D341Med (cell line): ENCODE data around the gene C12orf42.
"Not testable (repeated sequence)": the region's sequence is repeated elsewhere in the genome, so short reads cannot be mapped to it uniquely, and the experiment has no call there.

ENCODE experiments used
- DNase-seq: peaks from one replicate; pipeline ENCODE4 v3.0.0; 2012; ENCODE audit warnings: low spot score

C12orf42 gene

DNA sequence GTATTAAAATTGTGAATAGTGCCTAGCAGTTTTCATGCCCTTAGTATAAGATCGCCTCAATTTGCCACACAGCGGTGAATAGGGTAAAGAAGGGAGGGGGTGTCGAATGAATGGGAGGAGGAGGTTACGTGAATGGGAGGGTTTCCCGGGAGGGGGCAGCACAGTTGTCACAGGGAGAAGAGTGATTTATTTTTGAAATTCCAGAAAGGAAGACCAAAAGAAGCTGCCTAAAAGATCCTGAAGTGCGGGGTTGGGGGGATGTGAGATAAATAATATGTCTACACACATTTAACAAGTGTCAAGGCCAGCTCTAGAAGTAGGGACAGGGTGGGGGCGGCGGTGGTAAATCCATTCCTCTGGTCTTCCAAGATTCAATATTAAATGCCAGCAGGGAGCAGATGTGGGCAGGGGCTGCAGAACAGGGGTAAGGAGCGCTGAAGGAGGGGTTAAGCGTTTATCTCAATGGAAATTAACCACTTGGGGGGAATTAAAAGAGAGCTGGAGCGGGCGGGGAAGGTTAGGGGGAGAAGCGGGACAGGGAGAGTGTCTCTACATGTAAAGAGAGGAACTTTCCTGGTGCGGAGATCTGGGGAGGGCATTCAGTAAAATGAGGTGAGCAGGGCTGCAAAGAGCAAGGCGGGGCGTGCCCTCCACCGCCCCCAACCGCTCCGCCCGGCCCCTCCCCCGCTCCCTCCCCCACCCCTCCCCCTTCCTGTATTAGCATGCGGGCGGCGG lies 867 bp downstream of the C12orf42 start:
- no peak for DNase-seq

DNA sequence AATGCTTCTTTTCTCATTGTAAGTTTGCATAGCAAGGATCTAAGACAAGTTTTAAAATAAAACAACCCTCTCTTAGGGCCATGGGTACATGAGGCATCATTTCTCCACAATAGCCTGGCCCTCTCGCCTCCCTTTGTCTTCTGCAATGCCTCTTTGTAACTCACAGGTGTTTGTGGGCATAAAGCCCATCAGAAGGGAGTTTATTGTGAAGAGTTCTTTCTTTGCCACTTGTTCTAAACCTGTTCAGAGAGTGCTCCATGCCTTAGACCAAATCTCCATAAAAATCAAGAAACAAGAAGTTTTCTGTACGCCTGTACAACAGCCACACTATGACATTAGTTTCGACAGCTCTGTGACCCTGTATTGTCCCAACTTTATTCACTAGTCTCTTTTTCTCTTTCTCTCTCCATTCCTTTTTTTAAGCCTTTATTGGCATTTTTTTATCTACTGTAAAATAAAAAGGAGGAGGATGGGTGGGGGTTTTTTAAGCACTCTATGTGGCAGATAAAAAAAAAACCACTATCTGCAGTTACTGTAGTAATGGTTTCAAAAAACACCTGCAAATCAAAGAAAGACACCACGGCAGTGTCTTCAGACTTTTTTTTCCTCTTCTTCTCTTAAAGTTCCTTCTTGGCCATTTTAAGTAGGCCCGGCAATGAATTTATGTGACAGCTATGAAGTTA lies 1.6 kb downstream of the C12orf42 start:
- DNase-seq: no peak

DNA sequence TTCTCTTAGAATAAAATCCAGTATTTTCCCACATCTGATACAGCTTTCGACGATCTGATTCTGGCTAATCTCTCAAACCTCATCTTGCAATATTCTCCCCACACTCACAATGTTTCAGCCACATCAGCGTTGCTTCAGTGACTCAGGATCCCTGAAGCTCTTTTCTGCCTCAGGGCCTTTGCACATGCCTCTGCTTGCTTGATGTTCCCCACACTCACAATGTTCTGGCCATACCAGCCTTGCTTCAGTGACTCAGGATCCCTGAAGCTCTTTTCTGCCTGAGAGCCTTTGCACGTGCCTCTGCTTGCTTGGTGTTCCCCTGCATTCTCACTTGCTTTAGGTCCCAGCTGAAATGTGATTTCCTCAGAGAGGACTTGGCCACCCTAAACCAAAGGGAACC lies 2.6 kb downstream of the C12orf42 start:
- no peak for DNase-seq

DNA sequence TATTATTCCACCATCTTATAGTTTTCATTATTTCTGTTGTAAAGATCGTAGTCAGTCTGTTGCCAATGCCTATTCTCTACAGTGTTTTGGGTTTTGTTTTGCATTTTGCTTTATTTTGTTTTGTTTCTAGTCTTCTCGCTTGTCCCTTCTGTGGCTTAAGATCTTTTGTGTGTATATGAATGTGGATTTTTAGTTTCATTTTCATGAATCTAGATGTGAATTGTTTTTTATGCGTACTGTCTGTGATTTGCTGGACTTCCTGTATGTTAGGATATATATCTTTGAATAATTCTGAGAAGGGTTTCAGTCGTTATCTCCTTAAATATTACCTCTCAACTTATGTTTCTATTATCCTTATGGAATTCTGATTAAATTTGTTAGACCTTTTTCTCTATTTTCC lies 13.4 kb downstream of the C12orf42 start:
- DNase-seq: no peak

DNA sequence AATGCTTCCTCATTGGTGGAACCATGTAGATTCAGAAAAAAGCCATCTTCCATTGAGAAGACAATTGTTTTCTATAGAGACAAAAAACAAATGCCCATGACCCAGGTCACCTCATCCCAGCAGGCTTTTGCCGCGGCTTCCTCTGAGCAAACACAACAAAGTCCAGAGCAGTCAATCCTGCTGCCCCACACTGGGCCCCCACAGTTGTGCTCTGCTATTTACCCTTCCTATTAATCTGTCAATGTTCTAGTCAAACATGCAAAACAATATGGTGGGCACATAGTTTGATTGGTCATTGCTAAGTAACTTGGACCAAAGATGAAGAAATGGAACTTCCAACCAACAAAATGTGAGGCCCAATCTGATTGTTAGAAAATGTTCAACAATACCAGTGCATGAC lies 20.7 kb downstream of the C12orf42 start:
- DNase-seq: no peak

DNA sequence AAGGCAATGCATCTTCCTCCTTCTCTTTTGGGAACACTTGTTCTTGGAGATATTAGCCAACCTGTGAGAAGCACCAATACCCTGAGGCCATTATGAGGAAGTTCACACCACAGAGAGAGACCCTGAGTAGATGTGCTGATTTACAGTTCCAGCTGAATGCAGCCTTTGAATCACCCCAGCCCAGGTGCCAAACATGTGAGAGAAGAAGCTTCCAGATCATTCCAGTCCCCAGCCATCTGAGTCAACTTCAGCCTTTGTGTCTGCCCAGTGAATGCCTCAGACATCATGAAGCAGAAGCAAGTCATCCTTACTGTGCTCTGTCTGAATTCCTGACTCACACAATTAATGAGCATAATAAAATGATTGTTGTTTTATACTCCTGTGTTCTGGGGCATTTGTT lies 25.1 kb downstream of the C12orf42 start:
- no peak for DNase-seq

DNA sequence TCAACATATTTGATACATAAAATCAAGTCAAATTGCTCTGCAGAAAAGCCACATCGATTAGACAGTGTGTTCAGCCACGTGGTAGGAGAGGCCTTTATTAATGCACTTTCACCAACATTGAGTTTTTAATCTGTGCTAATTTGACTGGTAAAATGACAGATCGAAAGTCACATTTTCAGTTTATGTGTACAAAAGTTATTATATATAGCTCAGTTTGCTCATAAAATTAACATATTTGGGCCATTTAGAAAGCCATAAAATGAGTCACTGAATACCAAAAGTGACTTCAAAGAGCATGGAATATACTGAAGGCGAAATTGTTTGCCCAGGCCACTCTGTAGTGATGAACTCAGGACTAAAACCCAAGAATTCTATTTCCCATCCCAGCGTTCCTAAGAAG lies 26.0 kb downstream of the C12orf42 start:
- no peak for DNase-seq

DNA sequence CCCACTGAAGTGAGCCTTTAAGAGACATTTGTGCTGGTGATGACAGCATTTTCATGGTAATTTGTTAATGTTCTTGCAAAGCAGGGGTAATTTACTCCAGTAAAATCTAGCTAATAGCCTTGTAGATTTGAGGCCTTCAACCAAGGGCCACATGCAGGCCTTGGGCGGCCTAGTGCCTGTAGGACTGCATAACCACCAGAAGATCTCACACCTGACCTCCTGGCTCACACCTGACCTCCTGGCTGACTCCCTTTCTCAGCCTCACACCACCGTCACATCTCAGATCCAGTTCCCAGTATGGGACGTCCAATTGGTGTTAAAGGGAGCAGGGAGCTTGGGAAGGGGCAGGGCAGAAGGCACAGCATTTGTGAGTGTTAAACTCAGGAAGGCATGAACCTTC lies 26.9 kb downstream of the C12orf42 start:
- DNase-seq: no peak

DNA sequence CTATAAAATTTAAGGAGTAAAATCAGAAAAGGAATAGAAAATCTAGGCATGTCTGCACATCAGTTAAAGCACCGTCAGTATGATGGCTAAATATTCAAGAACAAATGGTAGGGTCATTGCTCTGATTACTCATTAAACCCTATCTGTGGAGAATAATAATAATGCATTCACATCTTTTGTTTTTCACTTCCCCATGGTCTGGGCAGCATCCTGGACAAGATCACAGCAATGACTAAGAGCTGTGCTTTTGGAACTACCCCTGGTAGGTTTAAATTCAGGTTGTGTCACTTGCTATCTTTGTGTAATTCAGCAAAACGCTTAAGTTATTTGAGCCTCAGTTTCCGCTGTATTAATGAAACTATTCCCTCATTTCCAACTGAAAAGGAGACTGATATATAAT lies 33.1 kb downstream of the C12orf42 start:
- DNase-seq: no peak

DNA sequence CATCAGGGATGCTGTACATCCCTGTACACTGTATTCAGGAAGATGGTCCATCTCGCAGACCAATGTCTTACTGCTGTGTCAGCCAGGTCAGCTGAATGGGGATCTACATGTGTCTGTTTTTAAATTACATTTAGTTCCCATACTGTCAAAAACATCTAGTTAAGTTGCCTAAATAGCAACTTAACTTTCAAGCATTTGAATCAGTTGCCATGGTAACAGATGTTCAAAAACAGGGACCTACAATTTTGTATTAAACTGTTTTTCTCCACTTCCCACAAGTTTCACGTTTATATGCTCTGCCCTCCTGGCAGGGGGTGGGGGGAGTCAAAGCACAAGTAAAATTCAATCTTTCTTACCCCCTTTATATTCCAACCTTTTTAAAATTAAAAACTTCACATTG lies 38.3 kb downstream of the C12orf42 start:
- DNase-seq: no peak

DNA sequence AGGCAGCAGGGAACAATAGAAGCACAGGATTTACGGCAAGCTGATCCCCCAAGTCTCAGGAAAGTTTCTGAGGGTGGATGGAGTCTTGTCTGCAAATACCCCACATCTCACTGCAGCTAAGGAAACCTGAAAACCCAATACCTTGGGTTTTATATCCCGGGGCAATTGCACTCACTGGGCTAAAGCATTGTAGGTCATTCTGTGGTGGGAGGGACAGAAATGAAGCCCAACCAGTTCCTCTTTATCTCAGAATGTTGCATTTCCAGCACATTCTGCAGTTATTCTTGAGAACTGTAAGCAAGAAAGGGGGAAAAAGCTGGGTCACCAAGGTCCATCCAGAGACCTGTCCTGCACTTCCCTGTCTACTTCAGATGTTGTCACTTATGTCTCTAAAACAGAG lies 39.8 kb downstream of the C12orf42 start:
- DNase-seq: no peak

DNA sequence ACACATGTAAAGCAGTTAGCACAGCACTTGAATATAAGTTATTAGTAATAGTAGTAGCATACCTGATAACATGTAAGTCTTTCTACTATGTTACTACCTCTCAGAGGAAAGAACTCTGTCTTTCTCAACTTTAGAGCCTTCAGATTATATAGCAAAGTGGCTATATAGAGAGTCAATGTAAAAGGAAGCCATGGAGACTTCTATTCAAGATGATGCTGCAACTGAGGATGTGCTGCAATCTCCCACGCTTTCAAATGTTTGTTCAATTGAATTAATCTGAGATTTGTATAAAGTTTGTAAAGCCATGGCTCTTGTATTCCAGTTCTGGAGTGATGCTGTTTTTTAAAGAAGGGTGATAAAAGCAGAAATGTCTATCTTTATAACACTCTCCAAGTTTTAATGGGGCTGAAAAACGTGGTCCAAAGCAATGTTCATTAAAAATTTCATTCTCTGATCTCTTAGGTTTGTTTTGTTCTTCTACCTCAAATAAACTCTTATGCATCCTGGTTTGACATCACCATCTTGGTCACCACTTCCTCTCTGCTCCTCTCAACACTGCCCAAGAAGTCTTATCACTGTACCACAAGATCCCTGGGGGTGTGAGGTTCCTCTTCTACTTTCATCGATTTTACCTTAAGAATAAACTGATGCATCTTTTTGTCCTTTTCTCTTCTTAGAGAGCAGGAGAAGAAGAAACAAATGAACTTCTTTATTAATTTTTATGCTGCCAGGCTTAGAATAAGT lies 40.6 kb downstream of the C12orf42 start:
- no peak for DNase-seq

DNA sequence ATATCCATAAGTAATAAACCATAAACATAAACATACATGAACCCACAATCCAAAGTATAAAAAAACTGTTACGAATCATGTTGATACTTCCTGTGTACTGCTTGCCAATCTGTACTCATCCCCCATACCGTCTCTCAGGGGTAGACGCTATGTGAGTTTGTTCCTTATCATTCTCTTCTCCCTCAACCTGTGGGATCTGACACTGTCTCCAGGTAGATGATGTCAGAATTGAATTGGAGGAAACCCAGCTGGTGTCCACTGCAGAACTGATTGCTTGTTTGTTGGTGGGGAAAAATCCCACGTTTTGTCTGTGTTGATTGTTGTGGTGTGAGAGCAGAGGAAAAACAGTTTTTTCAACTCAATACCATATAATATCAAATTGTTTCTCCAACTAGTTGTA lies 50.8 kb downstream of the C12orf42 start:
- DNase-seq: no peak

DNA sequence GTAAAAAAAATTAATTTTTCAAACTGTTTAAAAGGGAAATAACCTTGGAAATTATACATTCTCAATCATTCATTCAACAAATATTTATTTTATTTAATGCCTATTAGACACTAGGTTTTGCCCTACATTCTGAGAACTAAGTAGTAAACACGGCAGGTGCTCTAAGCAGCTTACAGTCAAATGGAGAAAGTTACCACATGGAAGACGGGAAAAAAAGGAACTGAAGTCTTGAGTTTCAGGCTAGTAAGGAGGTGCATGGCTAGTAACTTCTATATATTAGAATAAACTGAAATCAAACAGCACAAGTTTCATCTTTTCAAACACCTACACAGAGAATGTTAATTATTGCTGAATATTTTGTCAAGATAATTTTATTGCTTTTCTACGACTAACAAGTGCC lies 52.9 kb downstream of the C12orf42 start:
- no peak for DNase-seq

DNA sequence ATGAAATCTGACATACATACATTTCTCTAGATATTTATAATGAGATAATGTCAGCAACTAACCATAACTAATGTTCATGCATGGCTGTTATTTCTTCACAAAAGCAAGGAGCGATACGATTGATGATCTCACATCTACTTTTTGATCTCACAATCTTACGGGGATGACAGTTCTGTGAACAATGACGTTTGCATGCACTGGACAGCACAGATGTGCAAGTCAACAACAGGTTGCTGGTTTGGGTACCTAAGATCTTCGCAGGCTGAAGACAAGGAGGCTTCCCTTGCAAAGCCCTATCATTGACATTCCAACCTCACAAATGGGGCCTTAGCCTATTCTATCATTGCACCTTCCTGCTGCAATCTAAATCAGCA lies 53.6 kb downstream of the C12orf42 start:
- DNase-seq: no peak

DNA sequence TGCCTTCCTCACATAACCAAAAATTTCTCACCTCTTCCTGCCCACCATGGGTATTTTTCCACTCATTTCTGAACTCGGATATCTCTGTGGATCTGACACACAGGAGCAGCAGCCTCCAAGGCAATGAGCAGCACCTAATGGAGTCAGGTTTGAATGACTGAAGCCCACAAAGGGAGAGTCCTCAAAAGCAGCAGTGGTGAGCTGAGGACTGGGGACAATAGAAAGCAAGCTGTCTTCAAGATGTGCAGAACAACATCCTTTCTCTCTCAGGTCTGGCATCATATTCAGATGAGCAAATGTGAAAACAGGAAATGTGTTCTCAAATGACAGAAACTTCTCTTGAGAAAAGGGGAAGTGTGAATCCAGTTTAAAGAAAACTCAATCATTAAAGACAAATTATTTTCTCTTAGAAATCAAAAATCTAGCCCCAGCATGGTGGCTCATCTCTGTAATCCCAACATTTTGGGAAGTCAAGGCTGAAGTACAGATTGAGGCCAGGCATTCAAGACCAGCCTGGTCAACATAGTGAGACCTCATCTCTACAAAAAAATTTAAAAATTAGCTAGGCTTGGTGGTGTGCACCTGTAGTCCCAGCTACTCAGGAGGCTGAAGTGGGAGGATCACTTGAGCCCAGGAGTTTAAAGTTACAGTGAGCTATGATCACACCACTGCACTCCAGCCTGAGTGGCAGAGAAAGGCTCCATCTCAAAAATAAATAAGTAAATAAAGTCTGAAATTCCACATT lies 54.2 kb downstream of the C12orf42 start:
- DNase-seq: no peak

DNA sequence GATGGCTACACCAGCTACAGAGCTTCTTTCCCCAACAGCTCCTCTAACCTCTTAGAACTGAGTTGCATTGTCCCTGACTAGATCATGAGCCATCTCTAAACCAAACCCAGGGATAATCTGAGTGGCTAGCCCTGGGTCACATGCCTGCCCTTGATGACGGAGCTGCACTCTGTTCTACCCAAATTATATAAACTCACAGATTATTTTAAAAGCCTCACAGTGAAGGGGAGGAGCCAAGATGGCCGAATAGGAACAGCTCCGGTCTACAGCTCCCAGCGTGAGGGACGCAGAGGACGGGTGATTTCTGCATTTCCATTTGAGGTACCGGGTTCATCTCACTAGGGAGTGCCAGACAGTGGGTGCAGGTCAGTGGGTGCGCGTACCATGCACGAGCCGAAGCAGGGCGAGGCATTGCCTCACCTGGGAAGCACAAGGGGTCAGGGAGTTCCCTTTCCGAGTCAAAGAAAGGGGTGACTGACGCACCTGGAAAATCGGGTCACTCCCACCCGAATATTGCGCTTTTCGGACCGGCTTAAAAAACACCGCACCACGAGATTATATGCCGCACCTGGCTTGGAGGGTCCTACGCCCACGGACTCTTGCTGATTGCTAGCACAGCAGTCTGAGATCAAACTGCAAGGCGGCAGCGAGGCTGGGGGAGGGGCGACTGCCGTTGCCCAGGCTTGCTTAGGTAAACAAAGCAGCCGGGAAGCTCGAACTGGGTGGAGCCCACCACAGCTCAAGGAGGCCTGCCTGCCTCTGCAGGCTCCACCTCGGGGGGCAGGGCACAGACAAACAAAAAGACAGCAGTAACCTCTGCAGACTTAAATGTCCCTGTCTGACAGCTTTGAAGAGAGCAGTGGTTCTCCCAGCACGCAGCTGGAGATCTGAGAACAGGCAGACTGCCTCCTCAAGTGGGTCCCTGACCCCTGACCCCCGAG lies 61.3 kb downstream of the C12orf42 start:
- DNase-seq: not testable (repeated sequence)

DNA sequence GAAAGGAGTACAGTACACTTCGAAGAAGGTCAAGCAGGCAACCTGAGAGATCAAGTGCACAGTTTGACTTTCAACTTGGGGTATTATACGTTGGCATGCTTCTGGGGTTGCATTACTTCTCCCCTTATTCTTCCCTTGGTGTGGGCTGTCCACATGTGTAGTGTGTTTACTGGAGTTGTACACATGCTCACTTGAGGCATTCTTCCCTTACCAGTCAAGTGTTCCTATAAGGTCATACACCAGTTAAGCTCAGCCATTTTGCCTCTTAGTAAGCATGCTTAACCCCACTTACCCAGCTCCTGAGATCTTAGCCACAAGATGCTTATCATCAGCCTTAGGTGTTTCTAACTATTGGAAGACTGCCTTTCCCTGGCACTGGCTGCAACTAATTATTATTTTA lies 63.8 kb downstream of the C12orf42 start:
- DNase-seq: no peak

DNA sequence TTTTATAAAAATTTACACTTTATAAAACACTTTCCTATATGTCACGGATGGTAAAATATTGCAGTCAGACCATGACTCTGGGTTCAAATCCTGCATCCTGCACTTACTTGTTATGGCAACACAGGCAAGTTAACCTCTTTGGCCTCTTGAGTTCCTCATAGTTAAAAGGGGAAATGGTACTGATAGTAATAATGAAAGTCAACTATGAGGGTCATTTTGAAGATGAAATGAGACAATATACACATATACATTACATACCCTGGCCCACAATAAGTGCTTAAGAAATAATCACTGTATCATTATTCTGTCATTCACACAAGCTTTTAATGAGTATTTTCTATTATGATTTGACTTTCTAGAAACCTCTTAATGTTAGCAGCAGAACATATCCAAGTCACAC lies 64.4 kb downstream of the C12orf42 start:
- no peak for DNase-seq

DNA sequence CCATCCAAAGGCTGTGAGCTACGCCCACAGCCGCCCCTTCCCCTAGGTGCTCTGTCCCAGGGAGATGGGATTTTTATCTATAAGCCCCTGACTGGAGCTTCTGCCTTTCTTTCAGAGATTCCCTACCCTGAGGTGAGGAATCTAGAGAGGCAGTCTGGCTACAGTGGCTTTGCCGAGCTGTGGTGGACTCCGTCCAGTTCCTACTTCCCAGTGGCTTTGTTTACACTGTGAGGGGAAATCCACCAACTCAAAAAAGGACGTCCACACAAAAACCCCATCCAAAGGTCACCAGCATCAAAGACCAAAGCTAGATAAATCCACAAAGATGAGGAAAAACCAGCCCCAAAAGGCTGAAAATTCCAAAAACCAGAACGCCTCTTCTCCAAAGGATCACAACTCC lies 70.1 kb downstream of the C12orf42 start:
- DNase-seq: not testable (repeated sequence)

DNA sequence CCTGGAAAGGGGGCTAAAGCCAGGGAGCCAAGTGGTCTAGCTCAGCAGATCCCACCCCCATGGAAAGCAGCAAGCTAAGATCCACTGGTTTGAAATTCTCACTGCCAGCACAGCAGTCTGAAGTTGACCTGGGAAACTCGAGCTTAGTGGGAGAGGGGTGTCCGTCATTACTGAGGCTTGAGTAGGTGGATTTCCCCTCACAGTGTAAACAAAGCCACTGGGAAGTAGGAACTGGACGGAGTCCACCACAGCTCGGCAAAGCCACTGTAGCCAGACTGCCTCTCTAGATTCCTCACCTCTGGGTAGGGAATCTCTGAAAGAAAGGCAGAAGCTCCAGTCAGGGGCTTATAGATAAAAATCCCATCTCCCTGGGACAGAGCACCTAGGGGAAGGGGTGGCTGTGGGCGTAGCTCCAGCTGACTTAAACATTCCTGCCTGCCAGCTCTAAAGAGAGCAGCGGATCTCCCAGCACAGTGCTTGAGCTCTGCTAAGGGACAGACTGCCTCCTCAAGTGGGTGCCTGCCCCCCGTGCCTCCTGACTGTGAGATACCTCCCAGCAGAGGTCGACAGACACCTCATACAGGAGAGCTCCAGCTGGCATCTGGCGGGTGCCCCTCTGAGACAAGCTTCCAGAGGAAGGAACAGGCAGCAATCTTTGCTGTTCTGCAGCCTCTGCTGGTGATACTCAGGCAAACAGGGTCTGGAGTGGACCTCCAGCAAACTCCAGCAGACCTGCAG lies 70.8 kb downstream of the C12orf42 start:
- not testable (repeated sequence) for DNase-seq
